GM19438 (cell line): ENCODE results near the gene DMWD.

ENCODE experiments used
- ATAC-seq: cut with Tn5 transposase; IDR thresholded peaks from one replicate; pipeline ENCODE4 v1.9.1; 2021; ENCODE audit warnings: low read depth; ENCODE audit not compliant: unreplicated experiment

Gene DMWD, protein sequence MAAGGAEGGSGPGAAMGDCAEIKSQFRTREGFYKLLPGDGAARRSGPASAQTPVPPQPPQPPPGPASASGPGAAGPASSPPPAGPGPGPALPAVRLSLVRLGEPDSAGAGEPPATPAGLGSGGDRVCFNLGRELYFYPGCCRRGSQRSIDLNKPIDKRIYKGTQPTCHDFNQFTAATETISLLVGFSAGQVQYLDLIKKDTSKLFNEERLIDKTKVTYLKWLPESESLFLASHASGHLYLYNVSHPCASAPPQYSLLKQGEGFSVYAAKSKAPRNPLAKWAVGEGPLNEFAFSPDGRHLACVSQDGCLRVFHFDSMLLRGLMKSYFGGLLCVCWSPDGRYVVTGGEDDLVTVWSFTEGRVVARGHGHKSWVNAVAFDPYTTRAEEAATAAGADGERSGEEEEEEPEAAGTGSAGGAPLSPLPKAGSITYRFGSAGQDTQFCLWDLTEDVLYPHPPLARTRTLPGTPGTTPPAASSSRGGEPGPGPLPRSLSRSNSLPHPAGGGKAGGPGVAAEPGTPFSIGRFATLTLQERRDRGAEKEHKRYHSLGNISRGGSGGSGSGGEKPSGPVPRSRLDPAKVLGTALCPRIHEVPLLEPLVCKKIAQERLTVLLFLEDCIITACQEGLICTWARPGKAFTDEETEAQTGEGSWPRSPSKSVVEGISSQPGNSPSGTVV

DNA sequence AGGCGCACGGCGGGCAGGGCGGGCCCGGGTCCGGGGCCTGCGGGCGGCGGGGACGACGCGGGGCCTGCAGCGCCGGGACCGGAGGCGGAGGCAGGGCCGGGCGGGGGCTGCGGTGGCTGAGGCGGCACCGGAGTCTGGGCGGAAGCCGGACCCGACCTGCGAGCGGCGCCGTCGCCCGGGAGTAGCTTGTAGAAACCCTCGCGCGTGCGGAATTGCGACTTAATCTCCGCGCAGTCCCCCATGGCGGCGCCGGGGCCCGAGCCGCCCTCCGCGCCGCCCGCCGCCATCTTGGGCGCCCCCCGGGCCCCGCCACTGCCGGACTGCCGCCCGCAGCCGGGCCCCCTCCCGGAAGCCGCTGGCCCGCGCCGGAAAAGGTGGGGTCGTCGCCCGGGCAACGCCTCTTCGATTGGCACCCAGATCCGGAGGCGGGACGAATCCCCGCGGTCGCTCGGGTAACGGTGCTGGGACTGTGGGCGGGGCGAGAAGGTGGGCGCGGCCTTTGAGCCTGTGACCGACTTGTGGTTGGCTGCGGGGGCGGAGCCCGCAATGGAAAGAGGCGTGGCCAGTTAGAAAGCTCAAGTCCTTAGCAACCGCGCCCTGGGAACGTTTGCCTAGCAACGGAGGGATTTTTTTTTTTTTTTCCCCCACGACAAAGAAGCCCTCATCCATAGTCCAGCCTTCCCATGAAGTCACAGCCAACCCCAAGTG, at the start of gene DMWD:
Gene DMWD, minus strand, starts transcription at position 376 of the 708 bp plus-strand sequence. Its CDS starts 89 bp downstream, at position 287.
- ATAC-seq, result peak; percentile 94

DNA sequence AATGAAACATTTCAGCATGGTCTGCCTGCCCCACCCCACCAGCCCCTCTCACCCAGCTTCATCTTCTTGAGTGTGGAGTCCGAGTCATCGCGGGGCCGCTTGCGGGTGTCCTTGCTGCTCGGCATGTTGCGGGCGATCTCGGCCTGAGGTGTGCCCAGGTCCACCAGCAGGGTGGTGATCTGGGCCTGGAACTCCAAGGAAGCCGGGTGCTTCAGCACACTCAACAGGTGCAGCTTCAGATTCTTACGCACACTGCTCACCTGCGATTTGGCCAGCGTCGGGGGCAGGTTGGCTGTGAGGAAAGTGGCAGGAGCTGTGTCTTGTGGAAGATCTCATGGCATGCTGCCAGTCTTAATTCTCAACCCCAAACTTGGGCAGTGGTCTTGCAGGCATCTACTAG, 49.6 kb upstream of the DMWD start:
- no peak for ATAC-seq

DNA sequence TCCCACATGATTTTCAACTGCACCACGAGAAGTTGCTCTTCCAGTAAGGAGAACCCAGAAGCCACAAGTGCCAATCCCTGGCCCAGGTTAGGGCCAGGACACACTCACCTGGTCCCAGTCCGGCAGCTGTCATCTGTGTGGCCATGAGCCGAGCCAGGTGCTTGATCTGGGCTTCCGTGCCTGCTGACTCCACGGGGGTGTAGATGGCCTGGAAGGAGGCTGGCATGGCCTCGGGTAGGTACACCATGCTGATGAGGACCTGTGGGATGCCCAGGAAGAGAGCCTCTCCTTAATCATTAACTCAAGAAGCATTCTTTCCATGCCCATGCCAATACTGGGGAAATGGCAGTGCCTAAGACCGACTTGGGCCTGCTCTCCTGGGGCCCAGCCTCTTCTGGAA, 42.3 kb upstream of the DMWD start:
- no peak for ATAC-seq

DNA sequence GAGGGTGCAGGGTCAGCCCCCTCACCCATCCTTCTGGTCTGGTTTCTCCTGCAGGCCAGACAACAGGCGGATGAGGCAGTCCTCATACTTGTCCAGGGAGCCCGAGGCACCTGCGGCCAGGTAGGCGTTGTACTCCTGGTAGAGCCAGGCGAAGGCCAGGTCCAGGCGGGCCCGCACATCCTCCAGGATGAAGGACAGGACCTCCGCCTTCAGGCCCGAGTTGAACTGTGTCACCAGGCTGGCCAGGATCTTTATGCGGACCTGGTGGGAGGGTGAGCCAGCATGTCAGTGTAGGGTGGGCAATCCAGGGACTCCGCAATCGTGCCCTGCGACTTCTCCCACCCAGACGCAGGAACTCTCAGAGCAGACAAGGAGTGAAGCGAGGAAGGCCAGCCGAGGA, 36.3 kb upstream of the DMWD start:
- no peak for ATAC-seq

DNA sequence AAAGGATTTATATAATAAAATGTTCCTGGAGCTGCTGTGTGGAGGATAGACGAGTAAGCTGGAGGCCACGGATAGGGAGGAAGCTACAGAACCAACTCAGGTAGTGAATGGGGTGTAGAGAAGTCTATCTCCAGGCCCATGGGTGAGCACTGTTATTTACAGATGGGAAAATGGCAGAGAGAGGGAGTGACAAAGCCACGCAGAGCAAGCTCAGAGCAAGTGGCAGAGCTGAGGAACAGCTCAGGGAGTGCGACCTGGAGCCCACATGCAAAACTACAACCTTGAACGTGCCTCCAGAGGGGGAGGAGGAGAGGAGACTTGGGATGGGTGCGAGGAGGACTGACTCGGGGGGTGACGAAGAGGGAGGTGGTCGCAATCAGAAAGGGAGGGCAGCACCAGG, 35.9 kb upstream of the DMWD start:
- no peak for ATAC-seq

DNA sequence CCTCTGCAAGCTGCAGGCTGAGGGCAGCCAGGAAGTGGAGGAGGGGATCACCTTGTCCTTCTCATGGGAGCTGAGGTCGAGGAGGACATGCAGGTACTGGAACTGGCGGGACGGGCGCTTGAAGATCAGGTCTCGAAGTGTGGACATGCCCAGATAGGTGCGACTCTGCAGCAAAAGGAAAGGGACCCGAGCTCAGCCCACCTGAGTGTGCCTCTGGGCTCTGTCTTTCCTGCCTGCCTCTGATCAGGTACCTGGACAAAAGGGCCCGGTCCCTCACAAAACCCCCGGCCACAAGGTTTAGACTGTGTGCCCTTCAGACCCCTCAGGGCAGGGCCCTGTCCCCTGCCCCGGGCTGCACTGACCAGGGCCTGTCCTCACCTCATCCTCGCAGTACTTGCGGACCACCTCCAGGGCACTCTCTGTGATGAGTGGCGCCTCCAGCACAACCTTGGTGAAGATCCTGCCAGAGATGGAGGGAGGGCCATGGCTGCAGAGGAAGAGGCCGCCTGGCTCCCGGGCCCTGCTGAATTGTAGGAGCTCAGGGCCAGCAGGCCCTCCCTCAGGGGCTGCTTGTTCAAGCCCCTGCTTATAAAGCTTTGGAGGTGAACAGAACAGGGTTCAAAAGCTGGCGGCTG, 34.9 kb upstream of the DMWD start:
- no peak for ATAC-seq

DNA sequence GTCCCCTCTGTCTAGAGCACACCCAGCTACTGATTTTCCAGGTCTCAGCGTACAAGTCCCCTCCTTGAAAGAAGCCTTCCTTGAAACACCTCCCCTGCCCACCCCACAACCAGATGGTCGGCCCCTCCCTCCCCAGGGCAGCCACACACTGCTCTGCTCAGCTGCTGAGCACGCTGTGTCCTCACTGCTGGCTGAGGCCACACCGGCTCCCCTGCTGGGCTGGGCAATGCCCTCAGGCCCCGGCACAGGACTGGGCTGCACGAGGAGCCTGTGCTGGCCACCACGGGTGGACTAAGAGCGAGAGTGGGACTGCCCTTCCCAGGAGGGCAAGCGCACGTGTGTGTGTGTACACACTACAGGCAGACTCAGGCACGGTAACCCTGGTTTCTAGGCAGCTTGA, 34.3 kb upstream of the DMWD start:
- ATAC-seq, result no peak

DNA sequence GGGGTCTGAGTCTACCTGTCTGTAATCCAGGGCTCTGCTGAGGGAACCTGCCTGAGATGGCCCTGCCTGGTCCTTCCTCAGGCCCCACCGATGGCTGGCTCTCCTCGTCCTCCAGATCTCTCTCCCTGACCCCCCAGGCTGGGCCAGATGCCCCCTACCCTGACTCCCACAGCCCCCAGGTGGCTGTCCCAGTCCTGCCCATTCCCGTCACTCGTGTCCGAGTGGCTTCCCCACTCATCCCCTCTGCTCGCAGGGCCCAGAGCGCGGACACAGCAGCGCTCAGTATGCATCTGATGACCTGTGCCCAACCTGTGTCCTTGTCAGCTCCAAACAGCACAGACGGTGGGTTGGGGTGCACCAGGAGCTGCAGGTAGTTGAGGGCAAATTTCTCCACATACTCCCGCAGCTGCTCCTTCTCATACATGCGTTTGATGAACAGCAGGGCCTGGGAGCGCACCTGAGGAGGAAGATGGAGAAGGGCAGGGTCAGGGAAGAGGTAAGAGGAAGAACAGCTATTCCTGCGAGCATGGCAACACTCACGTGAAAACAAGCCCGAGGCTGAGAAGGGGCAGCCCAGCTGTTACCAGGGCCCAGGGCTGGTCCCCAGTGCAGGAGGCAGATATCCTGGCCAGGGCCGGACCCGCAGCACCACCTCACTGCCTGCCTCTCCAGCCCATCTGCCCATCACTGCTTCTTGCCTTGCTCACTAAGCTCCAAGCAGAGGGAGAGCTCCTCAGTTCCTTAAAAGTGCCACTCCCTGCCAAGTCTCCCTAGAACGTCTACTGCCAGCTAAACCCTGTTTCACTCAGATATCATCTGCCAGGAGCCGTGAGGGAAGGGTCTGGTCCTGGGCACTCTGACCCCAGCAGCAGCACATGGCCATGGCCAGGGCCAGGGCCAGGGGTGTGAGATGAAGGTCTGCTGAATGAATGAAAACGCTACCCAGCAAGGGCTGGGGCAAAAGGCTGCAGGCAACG, 33.6 kb upstream of the DMWD start:
- ATAC-seq, result no peak

DNA sequence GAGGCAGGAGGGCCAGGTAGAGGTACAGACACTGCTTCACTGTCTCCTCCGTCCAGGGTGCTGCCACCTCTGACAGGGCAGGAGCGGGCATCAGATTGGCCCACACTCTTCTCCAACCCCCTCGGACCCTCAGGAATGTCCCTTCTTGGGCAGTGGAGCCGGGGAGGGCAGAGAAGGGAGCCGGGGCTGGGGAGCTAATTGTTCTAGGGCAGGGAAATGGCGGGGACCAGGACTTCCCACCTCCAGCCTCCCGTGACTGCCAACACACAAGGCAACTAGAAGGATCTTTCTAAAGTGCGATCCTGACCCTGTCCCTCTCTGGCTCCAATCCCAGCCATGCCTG, 32.6 kb upstream of the DMWD start:
- no peak for ATAC-seq

DNA sequence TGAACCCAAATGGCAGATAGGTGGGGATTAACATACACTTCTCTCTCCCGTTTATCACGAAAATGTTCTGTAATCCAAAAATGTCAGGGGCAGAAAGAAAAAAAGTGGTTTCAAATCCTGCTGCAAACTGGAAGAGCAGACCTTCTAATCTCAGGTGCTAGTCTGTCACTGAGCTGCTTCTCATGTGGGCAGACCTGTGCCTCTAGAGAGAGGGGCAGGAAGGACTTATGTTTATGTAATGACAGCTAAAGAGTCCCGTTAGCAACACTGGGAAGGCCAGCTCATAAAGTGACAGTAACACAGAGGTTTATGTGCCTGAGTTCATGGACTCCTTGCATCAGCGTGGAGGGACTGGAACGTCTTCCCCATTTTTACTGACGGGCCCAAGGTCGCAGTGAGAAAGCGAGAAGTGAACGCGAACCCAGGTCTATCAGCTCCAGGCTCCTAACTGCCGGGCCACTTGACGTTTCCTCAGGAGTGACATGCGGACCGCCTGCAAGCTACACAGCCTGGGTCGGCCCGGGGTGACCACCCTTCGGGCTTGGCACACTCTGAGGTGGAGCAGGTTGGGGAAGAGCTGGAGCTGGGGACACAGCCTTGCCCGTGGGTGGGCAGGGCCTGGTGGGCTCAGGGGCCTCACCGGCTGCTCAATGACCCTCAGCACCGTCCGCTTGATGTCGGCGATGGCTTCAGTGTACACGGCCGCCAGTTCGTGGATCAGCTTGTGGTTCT, 32.1 kb upstream of the DMWD start:
- ATAC-seq, result no peak

DNA sequence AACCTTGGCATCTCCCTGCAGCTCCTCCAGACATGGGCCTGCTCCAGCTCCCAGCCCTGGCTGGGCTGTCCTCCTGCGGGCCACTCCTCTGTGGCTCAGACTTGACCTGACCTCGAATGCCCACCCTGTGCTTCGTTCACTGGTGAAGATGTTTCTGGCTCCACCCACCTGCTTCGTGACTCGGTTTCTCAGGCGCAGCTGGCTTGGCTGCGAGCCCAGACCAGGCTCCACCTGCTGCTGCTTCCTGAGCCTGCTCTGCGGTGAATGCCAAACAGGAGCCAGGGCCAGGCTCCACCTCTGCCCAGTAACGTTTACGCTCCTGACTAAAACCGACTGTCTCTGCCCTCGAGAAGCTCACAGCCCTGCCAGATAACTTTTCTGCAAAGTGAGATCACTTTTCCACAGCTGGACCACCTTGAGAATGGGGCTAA, 31.4 kb upstream of the DMWD start:
- no peak for ATAC-seq

DNA sequence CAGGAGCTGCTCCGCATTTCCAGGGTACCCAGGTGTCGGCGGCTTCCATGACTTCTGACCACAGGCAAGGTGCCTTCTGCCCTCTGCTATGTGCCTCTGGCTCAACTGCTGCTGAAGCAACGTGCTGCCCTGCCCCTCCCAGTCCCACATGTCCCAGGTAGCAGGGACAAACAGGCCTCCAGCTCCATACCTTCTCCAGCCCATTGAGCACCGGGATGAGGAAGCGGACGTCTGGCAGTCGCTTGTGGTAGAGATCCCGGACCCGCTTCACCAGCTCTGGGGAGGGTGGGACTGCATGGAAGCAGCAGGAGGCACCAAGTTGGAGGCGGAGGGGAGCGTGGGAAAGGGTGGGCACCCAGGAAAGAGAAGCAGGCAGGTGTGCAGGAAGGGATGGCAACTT, 30.5 kb upstream of the DMWD start:
- no peak for ATAC-seq

DNA sequence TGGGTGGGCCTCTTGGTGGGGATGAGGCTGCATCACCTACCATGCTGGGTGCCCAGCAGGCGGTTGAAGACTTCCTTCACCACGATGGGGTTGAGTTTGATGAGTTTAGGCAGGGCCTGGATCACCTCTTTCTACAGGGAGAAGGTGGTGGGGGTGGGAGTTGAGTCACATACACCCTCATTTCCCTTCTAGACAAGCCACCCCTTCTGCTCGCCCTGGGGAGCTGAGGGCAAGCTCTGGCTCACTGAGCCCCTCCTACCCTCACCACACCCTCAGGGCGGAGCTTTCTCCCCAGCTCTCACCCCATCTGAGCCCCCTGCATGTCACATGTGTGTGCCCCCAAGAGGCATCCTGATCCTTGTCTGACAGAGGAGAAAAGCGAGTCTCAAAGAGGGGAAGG, 30.1 kb upstream of the DMWD start:
- ATAC-seq, result no peak

DNA sequence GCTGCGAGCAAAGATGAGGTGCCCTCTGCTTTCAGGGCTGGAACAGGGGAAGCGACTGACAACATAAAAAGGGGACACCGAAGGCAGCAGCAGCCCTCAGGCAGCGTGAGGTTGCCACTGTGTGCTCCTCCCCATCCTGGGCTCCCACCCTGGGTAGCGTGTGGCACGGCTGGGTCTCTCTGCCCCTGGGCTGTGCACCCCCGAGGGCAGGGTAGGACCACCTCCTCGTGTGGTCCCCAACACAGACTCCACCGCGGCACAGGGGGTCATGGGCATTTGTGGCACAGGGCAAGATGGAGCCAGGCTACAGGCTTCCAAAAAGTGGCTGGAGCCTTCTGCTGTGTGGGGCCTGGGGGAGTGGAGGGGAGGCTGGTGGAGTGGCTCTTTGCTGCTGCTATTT, 28.9 kb upstream of the DMWD start:
- ATAC-seq, result no peak

DNA sequence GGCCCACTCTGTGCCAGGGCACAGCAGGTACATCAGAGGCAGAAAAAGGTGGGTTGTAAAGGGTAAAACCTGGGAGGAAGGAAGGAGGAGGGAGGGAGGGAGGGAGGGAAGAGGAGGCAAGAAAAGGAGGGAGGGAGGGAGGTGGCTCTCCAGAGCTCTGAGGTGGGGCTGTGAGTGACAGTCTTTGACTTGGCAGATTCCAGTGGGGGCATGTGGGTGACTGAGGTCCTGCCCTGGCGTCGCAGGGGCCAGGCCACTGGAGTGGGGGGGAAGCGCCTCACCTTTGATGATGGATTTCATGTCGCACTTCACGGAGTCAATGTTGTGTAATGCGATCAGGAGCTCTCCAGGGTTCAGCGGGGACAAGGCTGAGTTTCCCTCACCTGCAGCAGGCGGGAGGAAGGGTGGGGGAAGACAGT, 28.5 kb upstream of the DMWD start:
- ATAC-seq, result no peak

DNA sequence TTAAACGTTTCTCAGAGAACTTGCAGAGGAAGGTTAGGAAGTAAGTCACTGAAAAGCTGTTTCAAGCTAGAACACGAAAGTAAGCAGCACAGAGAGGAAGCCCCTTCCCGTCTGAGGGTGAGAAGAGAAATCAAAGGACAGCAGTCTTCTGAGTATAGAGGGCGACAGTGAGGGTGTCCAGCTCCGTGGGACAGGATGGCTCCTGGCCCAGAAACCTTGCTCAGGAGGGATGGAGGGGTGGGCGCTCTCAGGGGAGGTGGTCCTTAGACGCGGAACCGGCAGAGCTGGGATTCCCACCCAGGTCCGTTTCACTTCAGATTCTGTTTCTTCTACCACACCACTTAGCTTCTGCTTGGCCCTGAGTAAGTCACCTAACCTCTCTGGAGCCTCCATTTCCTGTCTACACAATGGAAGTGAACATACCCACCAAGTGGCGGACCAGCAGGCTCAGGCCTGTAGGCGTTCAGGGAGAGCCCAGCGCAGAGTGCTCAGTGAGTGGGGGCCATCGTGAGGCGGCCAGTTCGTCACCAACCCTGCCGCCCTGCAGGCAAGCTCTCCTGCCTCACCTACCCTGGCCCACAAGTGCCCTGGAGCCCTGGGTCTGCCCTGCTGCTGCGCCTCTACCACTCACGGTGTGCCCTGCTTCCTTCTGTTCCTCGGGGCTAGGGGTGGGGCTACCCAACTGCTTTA, 27.9 kb upstream of the DMWD start:
- ATAC-seq, result no peak

DNA sequence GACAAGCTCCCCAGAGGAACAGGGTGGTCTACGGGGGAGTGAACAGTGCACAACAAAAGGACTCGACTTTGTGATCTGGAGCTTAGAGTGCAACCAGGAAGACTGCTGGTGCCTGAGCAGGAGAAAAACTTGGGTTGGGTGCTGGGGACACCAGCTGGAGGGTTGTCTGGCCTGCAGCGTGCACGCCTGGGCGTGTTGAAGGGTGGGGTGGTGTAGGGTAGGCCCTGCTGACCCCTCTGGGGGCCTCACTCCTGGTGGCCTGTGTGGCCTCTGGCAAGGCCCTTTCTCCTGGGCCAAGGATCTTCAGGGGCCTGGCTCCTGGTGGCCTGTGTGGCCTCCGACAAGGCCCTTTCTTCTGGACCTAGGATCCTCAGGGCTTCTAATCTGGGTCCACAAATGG, 27.1 kb upstream of the DMWD start:
- no peak for ATAC-seq

DNA sequence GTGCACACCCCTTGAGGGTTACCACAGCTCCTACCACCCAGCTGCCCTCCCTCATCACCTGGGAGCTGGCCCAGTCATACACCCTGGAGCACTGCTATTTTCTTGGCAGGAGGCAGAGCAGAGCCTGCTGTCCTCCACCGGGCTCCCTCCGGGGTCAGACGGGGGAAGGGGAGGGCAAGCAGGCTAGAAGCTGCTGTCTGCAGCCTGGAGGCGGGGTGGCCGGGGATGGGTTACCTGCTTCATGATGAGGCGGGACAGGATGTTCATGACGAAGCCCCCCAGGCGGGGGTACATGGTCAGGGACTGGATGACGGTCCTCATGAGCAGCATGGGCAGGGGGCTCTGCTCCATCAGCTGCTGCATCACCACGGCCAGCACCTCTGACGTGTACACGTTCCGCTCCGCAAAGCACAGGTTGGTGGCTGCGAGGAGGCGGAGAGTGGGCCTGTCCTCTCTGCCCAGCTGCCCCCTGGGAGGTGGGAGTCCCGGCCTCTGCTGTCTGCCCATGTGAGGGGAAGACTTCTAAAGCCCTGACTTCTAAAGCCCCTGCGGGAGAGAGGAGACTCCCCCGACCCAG, 25.2 kb upstream of the DMWD start:
- no peak for ATAC-seq
